Amygdala (tissue), 56 donors: ENCODE results near the gene FER.
"Not testable (repeated sequence)": the region's sequence is repeated elsewhere in the genome, so short reads cannot be mapped to it uniquely, and the experiment has no call there.

Source experiments
- DNase-seq, 56 donors: peaks; one replicate each; lab custom pipeline; 2025; lab: John Stamatoyannopoulos, UW

FER gene

DNA sequence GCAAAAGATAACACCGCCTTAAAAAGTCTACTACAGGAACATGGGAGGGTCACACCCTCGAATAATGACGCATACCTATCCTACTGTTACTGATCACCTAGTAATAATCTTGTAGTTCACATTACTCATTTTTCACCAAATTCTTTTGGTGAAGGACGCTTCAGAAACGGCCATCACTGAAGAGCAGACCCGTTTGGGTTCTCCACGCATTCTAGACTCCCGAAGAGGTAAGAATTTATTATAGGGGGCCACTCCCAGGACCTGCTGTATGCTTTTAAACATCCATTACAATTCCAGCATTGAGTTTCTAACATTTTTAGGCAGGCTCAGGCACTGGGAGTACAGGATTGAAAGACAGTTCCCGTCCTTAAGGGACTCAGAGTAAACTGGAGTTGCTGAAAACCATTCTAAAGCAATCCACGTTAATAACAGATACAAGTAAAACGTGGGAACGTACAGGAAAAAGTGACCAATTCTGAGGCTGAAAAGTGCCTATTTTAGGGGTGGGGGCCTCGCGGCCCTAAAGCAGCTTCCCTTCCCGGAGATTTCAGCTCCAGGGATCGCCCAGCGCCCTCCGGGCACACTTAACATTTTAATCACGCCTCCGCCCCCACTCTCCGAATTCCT lies at the start of gene FER:
Gene FER, plus strand, starts transcription at position 124 of the 627 bp plus-strand sequence. CDS start 50,286 bp downstream, outside the sequence.
- peak in 4 of 56 donors; percentile 2 to 63 (median 20) for DNase-seq

DNA sequence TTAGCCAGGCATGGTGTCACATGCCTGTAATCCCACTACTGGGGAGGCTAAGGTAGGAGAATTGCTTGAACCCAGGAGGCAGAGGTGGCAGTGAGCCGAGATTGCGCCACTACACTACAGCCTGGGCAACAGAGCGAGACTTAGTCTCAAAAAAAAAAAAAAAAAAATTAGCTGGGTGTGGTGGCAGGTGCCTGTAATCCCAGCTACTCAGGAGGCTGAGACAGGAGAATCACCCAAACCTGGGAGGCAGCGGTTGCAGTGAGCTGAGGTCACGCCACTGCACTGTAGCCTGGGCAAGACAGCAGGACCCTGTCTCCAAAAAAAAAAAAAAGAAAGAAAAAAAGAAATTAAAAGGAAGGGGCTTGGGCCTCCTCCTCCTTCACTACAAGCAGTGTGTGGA lies 47.3 kb upstream of the FER start:
- DNase-seq = not testable (repeated sequence)

DNA sequence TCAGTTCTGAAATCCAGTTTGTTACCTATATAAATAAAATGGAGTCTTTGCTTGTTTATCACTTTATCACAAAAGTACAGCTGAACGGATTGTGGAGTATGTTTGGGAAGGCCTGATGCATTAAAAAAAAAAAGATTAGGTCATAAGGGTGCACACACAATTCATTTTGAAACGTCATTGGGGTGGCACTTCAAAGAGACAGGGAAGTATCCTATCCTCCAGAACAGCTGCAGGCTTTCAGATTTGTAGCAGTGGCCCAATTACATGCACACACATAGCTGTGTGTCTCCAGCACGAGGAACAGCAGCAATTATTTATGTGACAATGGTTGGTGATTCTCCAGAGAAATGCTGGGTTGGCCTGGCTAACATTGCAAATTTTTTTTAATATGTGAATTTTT lies 46.8 kb upstream of the FER start:
- peak in 4 of 56 donors; percentile 5 to 21 (median 12) for DNase-seq

DNA sequence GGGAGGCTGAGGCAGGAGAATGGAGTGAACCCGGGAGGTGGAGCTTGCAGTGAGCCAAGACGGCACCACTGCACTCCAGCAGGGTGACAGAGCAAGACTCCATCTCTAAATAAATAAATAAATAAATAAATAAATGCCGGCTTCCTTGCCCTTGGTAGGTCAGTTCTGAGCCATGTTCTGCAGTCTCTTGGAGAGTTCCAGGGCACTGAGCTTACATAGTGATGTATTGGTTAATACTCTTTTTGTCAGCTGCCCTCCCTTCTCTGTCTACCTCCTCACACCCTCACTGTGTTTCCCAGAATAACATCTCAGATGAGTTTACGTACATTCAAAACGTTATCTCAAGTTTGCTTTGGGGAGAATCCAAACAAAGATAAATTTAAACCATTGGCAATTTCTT lies 45.2 kb upstream of the FER start:
- no peak for DNase-seq

DNA sequence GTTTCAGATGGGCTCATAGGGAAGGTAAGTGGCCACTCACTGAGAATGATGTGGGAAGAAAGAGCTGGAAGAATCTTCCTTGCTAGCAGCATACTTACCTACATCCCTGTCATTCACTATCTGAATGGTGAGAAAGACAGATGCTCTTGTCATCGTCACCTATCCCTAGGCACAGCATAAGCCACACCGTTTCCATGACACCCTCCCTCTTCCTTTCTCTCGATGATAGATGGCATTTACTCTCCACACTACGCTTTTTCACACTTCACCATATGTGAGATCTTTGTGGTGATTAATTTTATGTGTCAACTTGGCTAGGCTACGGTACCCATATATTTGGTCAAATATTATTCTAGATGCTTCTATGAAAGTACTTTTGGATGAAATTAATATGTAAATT lies 44.4 kb upstream of the FER start:
- peak in 3 of 56 donors; percentile 21 to 30 (median 25) for DNase-seq

DNA sequence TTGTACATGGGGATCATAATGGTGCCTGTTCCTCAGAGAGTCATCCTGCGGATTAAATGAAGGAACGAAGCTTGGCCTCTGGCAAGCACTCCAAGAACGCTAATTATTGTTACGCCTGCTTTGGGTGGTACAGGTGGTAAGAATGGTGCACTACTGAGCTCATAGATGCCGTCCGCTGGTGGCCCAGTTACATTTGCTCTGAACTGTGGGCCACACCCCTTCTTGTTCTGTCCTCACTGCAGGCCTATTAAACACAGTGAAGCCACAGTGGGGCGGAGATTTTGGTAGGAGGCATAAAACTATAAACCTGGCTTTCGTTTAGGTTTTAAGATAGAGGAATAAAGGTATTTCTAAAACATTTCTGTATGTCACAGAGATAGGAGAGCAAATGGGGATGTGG lies 40.6 kb upstream of the FER start:
- DNase-seq = no peak

DNA sequence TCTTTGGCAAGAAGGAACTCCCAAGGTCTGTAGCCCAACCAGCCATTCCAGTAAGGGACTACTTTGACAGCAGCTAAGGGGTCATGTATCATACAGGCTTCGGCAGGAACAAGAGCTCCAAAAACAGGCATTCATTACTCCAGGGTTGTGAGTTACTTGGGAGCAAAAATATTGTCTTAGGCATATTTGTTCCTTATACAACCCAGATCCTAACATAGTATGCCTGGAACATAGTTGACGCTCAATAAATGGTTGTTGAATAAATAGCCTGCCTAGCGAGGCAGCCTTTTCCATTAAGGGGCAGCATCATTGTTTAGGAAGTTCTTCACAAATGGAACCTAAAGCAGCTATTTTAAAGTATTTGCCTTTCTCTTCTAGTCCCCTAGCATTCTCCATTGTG lies 35.8 kb upstream of the FER start:
- DNase-seq = no peak

DNA sequence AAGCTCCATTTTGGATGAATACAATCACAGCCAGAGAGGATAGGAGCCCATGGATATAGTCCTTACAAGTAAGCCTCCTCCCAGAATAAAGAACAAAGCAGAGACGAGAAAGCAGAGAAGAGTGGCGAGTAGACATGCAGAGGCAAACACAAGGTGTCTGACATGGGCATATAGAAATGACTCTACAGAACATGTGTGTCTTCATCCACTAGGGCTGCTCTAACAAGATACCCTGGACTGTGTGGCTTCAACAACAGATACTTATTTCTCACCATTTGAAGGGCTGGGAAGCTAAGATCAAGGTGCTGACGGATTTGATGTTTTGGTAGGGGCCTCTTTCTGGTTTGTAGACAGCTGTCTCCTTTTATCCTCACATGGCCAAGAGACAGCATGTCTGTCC lies 32.3 kb upstream of the FER start:
- no peak for DNase-seq

DNA sequence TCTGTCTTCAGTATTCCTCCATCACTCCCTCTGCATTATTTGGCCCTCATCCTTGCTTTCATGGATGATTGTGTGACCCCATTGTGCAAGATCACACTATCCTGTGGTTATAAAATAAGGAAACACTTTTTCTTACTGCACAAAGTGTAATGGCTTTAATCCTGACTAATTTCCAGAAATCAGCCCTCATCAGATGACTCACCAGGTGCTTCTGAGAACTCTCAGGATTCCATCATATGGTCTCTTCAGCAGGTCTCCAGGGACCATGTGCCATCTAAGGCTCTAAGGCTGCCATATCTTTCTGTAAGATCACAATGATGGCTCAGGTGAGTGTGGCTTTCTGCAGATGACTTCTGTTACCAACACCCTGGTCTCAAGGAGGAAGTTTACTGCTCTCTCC lies 27.3 kb upstream of the FER start:
- DNase-seq = no peak

DNA sequence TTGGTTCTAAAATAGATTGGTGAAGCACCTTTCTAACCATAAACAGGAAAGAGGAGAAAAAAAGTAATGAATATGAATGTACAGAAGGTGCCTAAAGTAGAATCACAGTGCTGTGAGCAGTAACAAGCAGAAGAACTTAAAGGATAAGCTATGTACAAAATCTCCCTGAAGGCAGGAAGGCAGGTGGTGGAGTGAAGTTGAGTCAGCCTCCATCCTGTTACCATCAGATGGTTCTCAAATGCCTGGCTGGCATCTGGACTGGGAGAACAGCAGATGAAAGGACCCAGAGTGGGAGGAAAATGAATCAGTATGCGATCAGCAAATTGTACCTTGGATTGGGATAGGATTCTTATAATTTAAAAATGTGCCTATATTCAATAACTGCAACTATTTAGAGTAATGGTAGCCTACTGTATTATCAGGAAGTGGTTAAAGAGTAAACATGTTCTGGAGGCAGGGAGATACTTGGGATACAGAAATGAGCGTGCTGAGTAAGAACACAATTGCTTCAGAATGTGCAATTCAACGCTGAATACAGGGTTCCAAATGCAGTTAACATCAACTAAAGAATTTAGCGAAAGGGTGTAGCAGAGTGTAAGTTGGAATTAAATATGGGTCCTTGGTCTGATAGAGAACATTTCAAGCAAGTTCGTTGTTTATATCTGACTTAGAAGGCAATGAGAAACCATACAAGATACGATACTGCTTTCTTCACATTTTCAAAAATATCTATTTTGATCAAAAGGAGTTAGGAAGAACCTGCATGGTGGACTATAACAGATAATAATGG lies 21.1 kb upstream of the FER start:
- peak in 14 of 56 donors; percentile 1 to 38 (median 16) for DNase-seq

DNA sequence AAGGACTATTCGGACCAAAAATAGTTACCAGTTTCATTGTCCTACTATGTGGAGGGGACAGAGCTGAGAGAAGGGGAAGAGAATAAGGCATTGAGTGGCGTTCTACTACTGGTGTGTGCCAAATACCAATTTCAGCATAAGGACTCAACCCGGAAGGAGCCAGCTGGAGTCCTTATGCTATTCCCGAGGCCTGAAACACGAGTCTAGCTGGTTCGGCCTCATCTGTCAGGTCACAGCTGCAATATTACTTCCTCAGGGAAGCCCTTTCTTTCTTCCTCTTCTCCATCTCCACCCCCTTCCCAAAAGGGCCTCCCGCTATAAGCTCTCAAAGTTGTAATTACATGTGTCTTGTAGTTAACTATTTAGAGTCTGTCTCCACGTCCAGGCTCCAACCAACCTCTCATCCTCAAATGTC lies 20.5 kb upstream of the FER start:
- DNase-seq = peak in 4 of 56 donors; percentile 11 to 43 (median 30)

DNA sequence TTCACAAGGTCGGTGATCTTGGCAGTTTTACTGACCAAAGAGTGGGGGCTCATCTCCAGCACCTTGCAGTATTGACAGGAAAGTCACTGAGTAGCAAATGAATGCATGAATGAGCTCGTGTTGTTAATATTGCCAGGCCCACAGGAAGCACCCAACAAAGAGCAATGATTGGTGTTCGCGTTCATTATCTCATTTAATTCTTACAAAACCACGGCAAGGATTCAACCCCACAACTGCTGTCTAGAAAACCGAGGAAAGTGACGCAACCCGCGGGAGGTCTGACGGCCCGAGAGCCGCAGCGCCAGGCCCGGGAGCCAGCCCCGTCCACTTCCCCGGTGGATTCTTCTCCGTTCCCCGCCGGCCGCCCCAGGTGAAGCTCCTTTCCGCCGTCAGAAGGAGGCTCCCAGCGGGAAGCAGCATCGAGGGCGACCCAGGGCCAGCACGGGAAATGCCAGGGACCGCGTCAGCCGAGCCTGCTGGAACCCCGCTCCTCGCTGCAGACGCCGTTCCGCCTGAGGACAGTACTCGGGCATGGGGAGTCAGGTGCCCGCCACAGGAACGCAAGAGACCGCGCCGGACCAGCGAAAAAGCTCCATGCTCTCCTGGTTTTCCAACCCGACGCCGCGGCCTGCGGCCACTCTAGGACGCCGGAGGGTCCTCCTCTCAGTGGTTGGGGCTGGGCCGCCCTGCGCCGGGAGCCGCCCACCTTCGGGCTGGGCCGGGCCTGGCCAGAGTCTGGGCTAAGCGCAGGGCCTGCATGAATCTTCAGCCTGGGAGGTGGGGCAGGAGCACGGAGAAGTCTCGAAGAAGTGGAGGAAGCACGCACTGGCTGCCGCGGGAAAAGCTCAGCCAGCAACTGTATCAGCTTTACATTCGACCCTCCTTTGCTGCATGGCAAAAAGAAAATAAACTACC lies 19.8 kb upstream of the FER start:
- DNase-seq = peak; percentile 23 to 85 (median 72)

DNA sequence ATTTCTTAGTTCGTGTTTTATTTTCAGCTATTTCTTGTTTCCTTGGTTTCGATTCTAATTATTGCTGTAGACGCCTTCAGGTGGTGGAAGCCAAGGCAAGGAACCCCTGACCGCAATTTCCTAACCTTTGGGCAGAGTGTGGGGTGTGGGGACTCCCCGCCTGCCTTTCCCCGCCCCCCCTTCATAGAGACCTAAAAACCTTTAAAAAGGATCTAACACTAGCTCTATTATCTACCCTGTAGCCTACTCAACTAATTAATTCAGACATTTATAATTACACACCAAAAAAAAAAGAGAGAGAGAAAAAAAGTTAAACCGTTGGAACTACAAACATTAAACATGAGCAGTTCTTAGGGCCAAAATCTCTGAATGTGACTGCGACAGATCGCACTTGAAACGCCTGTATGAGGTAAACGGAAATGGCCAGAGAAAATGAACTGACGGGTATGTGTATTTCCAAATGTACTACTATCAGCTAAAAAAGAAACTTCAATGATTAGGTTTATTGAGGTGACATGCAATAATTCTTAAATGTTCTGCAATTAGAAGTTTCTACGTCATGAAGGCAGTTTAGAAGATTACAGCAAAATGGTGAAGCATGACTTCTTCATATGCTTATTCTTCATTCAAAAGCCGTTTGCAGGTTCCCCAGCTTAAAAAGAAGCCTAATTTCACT lies 19.0 kb upstream of the FER start:
- no peak for DNase-seq

DNA sequence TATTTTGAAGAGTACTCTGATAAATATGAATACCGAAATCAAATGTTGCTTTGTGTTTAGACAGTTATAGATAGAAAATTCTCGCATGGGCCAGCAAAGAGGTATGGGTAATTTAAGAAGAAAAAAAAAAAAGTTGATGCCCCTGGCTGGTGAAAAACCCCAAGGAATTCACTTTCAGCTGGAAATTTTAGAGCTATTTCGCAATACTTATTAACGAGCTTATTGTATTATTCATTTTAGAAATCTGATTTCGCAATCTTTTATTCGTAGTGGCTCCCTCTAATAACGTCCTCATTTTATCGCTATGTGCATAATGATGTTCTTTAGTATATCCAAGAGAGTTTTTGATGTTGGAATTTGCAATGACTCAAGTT lies 18.5 kb upstream of the FER start:
- no peak for DNase-seq

DNA sequence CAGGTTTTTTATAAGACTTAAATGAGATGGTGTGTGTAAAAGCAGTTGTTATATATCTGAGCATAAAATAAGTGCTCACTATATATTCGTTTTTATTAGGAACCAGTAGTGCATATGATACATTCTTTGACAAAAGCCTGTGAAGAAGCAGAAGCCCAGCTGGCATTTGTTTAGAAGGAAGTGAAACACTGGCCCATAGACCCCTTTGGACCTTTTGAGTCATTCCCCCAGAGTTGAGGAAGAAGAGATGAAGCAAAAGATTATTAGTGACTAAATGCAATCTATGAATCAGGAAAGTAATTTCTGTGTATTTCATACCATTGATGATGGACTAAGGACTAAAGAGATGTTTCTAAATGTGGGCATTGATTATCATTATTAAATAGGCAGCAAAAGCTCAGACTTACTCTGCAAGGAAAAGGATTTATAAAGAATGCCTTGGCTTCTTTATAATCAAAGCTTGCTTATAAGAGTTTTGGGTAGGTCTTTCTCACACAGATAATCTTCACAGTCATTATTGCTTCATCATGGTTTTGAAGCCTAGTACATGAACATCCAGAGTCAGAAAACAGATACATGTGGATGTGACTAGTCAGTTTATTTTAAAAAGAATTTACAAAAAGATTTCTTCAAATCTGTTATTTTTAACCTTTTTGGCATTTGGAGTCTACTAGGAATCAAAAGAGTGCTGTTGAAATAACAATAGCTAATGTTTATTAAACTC lies 16.9 kb upstream of the FER start:
- DNase-seq = peak in 1 of 56 donors; percentile 1

DNA sequence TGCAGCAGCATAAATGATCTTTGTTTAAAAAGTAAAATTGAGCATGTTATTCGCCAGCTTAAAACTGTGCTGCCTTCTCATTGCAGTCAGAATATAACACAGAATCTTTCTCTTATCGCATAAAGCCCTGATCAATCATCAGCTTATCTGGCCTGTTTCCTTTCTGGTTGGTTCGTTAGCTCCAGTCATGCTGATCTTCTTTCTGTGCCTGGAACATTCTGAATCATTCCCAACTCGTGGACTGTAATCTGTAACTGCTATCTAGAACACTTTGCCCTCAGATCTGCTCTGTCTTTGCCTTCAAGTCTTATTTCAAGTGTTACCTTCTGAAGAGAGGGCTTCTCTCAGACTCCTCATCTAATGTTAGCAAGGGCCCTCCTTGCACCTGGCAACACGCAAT lies 11.9 kb upstream of the FER start:
- no peak for DNase-seq

DNA sequence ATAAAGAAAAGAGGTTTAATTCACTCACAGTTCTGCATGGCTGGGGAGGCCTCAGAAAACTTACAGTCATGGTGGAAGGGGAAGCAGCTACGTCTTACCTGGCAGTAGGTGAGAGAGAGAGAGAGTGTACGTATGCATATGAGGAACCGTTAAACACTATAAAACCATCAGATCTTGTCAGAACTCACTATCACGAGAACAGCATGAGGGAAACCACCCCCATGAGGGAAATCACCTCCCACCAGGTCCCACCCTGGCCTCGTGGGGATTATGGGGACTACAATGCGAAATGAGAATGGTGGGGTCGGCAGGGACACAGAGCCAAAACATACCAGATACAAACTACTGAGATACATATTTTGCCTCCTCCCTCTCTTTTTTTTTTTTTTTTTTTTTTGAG lies 10.8 kb upstream of the FER start:
- DNase-seq = no peak

DNA sequence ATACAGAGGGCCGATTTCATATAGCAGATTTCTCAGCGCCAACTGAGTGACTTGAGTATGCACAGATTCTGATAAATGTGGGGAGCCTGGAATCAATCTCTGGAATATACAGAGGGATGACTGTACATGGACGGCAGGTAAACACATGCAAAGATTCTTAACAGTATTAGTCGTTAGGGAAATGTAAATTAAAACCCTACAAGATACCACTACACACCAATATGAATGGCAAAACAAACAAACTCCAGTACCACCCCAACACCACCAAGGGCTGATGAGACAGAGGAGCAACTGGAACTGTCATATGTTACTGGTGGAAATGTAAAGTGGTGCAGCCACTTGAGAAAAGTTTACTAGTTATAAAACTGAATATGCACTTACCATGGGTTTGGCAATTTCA lies 8.3 kb upstream of the FER start:
- no peak for DNase-seq

DNA sequence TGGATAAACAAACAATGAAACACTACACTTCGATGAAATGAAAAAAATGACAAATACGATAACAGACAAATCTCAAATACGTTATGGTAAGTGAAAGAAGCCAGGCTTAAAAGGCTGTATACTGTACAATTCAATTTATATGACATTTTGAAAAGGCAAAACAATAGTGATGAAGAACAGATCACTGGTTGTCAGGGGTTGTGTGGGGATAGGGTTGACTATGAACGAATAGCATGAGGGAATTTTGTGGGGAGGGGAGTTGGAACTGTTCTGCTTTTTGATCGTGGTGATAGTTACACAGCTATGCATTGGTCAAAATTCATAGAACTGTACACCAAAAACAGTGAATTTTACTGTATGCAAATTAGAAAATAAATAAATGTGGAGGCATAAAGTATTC lies 7.8 kb upstream of the FER start:
- DNase-seq = no peak

DNA sequence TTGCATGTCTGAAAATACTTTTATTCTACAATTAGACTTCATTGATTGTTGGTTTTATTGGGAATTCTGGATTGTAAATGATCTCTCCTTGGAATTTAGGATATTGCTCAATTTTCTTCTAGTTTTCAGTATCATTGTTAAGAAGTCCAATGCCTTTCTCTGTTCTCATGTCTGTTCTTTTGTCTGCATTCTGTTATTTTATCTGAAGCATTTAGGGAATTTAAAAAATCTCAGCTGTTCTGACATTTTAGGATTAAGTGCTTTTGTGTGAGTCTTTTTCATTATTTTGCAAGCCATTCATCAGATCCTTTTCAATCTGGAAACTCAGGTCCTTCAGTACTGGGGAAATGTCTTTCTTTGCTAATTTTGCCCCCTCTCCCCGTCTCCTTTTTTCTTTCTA lies 4.4 kb upstream of the FER start:
- no peak for DNase-seq
